ENCODE data around the gene NFATC3.

Gene NFATC3

GRCh38 chr16:68046106-68046505, 39.1 kb upstream of the NFATC3 start:
- ATAC-seq (ENCODE audit: low read depth) (no peak), DNase-seq (ENCODE audit: low spot score) (no peak)
- Histone ChIP-seq H3K9me3 (ENCODE audit: severe bottlenecking) (no peaks in the 10 kb centered on the region), H3K4me3 (ENCODE audit: severe bottlenecking) (no peak overlapping the region), H3K4me1 (ENCODE audit: insufficient read depth, poor library complexity, severe bottlenecking) (no peaks in the 10 kb centered on the region), H3K36me3 (ENCODE audit: low read depth) (peaks cover 59% of the 10 kb centered on the region), H3K27ac (ENCODE audit: poor library complexity, severe bottlenecking) (no peak overlapping the region), H3K27me3 (ENCODE audit: insufficient read depth, poor library complexity, severe bottlenecking) (no peaks in the 10 kb centered on the region)
- TF ChIP-seq CTCF (IDR thresholded peaks at IDR 0.05; ENCODE audit: poor library complexity, severe bottlenecking) = no peak

- DNase-seq (ENCODE audit: low spot score) = no peak
- Histone ChIP-seq H3K4me1 (ENCODE audit: insufficient read depth, poor library complexity, severe bottlenecking) (no peaks in the 10 kb centered on the region), H3K36me3 (ENCODE audit: low read depth) (peaks cover 60% of the 10 kb centered on the region), H3K9me3 (ENCODE audit: severe bottlenecking) (no peaks in the 10 kb centered on the region), H3K27me3 (ENCODE audit: insufficient read depth, poor library complexity, severe bottlenecking) (no peaks in the 10 kb centered on the region), H3K4me3 (ENCODE audit: severe bottlenecking) (no peak overlapping the region), H3K27ac (ENCODE audit: poor library complexity, severe bottlenecking) (no peak overlapping the region)
- ATAC-seq (ENCODE audit: low read depth) = no peak
- TF ChIP-seq CTCF (IDR thresholded peaks at IDR 0.05; ENCODE audit: poor library complexity, severe bottlenecking) = no peak
Measured at GRCh38 chr16:68047987-68048386, 37.2 kb upstream of the NFATC3 start.

GRCh38 chr16:68049449-68049848, 35.7 kb upstream of the NFATC3 start:
- no peak for ATAC-seq (ENCODE audit: low read depth)
- no peak for TF ChIP-seq CTCF (IDR thresholded peaks at IDR 0.05; ENCODE audit: poor library complexity, severe bottlenecking)
- H3K27me3 ChIP-seq (ENCODE audit: insufficient read depth, poor library complexity, severe bottlenecking) = no peaks in the 10 kb centered on the region
- H3K4me1 ChIP-seq (ENCODE audit: insufficient read depth, poor library complexity, severe bottlenecking) = no peaks in the 10 kb centered on the region
- H3K4me3 ChIP-seq (ENCODE audit: severe bottlenecking) = no peak overlapping the region
- H3K27ac ChIP-seq (ENCODE audit: poor library complexity, severe bottlenecking) = no peak overlapping the region
- H3K9me3 ChIP-seq (ENCODE audit: severe bottlenecking) = no peaks in the 10 kb centered on the region
- peaks cover 70% of the 10 kb centered on the region for H3K36me3 ChIP-seq (ENCODE audit: low read depth)
- no peak for DNase-seq (ENCODE audit: low spot score)

- no peak for DNase-seq (ENCODE audit: low spot score)
- H3K27me3 ChIP-seq (ENCODE audit: insufficient read depth, poor library complexity, severe bottlenecking) = no peaks in the 10 kb centered on the region
Measured at GRCh38 chr16:68055395-68055794, 29.8 kb upstream of the NFATC3 start.

More at GRCh38 chr16:68055395-68055794, 29.8 kb upstream of the NFATC3 start:
- no peak for ATAC-seq (ENCODE audit: low read depth)
- Histone ChIP-seq H3K36me3 (ENCODE audit: low read depth) (peaks cover 71% of the 10 kb centered on the region), H3K27ac (ENCODE audit: poor library complexity, severe bottlenecking) (no peak overlapping the region), H3K9me3 (ENCODE audit: severe bottlenecking) (no peaks in the 10 kb centered on the region), H3K4me3 (ENCODE audit: severe bottlenecking) (no peak overlapping the region), H3K4me1 (ENCODE audit: insufficient read depth, poor library complexity, severe bottlenecking) (no peaks in the 10 kb centered on the region)
- no peak for TF ChIP-seq CTCF (IDR thresholded peaks at IDR 0.05; ENCODE audit: poor library complexity, severe bottlenecking)

Measured in RWPE2 (cell line).